GM23338 (cell line): Measurements from ENCODE around the gene SLC37A1. TPM values are rescaled to one million over a fixed set of nuclear protein-coding genes. Genes with fewer than 3 reads are reported as not detected.

ENCODE experiments used
- ATAC-seq: fragments of 200-7000 bp; cut with Tn5 transposase; 3 replicates; pipeline ENCODE4 v1.9.1; 2020
- DNase-seq: peaks from one replicate; pipeline ENCODE4 v3.0.0-alpha.2; 2015; ENCODE audit warnings: low spot score
- H2AFZ ChIP-seq: fragments of 200-600 bp; sonication (generic); 2 replicates; pipeline ENCODE4 v1.8.0; 2016; ENCODE audit warnings: antibody characterized with exemption, mild to moderate bottlenecking, moderate library complexity
- H3F3A ChIP-seq: fragments of 200-600 bp; sonication (generic); replicated peaks from 2 replicates; pipeline ENCODE4 v1.8.0; 2017; ENCODE audit warnings: antibody characterized with exemption, mixed run types, low read depth
- H3K27ac ChIP-seq: fragments of 200-600 bp; sonication (generic); 2 replicates; pipeline ENCODE4 v1.6.1; 2016; ENCODE audit warnings: low read depth
- H3K27me3 ChIP-seq: fragments of 200-600 bp; sonication (generic); 2 replicates; pipeline ENCODE4 v1.8.0; 2016; ENCODE audit warnings: mild to moderate bottlenecking, mixed run types, moderate library complexity; ENCODE audit not compliant: insufficient read depth
- H3K36me3 ChIP-seq: fragments of 200-600 bp; sonication (generic); 2 replicates; pipeline ENCODE4 v1.8.0; 2016; ENCODE audit warnings: mild to moderate bottlenecking; ENCODE audit not compliant: insufficient read depth
- H3K4me1 ChIP-seq: fragments of 200-600 bp; sonication (generic); 2 replicates; pipeline ENCODE4 v1.8.0; 2016; ENCODE audit warnings: mild to moderate bottlenecking, moderate library complexity; ENCODE audit not compliant: insufficient read depth
- H3K4me2 ChIP-seq: fragments of 200-600 bp; sonication (generic); 2 replicates; pipeline ENCODE4 v1.7.1; 2017; ENCODE audit warnings: mixed run types
- H3K4me3 ChIP-seq: fragments of 200-600 bp; sonication (generic); 2 replicates; pipeline ENCODE4 v1.6.1; 2016; ENCODE audit warnings: mixed run types
- H3K79me2 ChIP-seq: fragments of 200-600 bp; sonication (generic); replicated peaks from 2 replicates; pipeline ENCODE4 v1.8.0; 2017; ENCODE audit warnings: mild to moderate bottlenecking; ENCODE audit not compliant: insufficient read depth
- H3K9me2 ChIP-seq: fragments of 200-600 bp; sonication (generic); 2 replicates; pipeline ENCODE4 v1.8.0; 2017; ENCODE audit not compliant: insufficient read depth
- H4K20me1 ChIP-seq: fragments of 200-600 bp; sonication (generic); replicated peaks from 2 replicates; pipeline ENCODE4 v1.8.0; 2017; ENCODE audit warnings: mild to moderate bottlenecking; ENCODE audit not compliant: insufficient read depth
- H3K27ac Mint-ChIP-seq: 2 replicates; pipeline ENCODE4 v1.8.0; 2020; ENCODE audit warnings: inconsistent platforms, mild to moderate bottlenecking, moderate library complexity, mixed read lengths
- H3K27me3 Mint-ChIP-seq: 3 replicates; pipeline ENCODE4 v1.8.0; 2022; ENCODE audit warnings: low read depth, mild to moderate bottlenecking, moderate library complexity, mixed read lengths, inconsistent platforms; ENCODE audit not compliant: insufficient read depth, poor library complexity
- H3K36me3 Mint-ChIP-seq: 3 replicates; pipeline ENCODE4 v1.8.0; 2021; ENCODE audit warnings: low read depth, mild to moderate bottlenecking, inconsistent platforms, moderate library complexity, mixed read lengths
- H3K4me1 Mint-ChIP-seq: 3 replicates; pipeline ENCODE4 v1.8.0; 2020; ENCODE audit warnings: mild to moderate bottlenecking, inconsistent platforms, mixed read lengths
- H3K4me3 Mint-ChIP-seq: 3 replicates; pipeline ENCODE4 v1.8.0; 2021; ENCODE audit warnings: moderate library complexity, mild to moderate bottlenecking, inconsistent platforms, mixed read lengths
- H3K9me3 Mint-ChIP-seq: 3 replicates; pipeline ENCODE4 v1.8.0; 2020; ENCODE audit warnings: moderate library complexity, mild to moderate bottlenecking, inconsistent platforms, mixed read lengths
- CREB1 ChIP-seq: fragments of 250-450 bp; sonication (Bioruptor Pico); IDR thresholded peaks from 2 replicates; pipeline ENCODE4 v1.5.0; 2020; ENCODE audit warnings: low read depth, mild to moderate bottlenecking, moderate library complexity
- CTCF ChIP-seq, 2 experiments: fragments of 200-600 bp in 1 of 2; sonication (generic) in 1 of 2; conservative IDR thresholded peaks; 2 replicates each; pipeline versions ENCODE4 v1.5.1 to v1.6.1; 2016 to 2017; ENCODE audit warnings: antibody characterized with exemption in 2 of 2, low read depth in 2 of 2, mild to moderate bottlenecking in 2 of 2, moderate library complexity in 1 of 2
- ETS1 ChIP-seq: IDR thresholded peaks from 2 replicates; pipeline ENCODE4 v1.6.1; 2016; ENCODE audit warnings: antibody characterized with exemption
- EZH2 ChIP-seq: fragments of 200-600 bp; sonication (generic); IDR thresholded peaks from one replicate; pipeline ENCODE4 v1.8.0; 2017; ENCODE audit warnings: antibody characterized with exemption, mild to moderate bottlenecking, low read depth; ENCODE audit not compliant: unreplicated experiment
- EZH2phosphoT487 ChIP-seq: fragments of 200-600 bp; sonication (generic); IDR thresholded peaks from one replicate; pipeline ENCODE4 v1.8.1; 2018; ENCODE audit warnings: antibody characterized with exemption; ENCODE audit not compliant: unreplicated experiment
- JUNB ChIP-seq: IDR thresholded peaks from one replicate; pipeline ENCODE4 v1.6.1; 2016; ENCODE audit warnings: antibody characterized with exemption; ENCODE audit not compliant: unreplicated experiment
- NANOG ChIP-seq: IDR thresholded peaks from 2 replicates; pipeline ENCODE4 v1.6.1; 2016; ENCODE audit warnings: antibody characterized with exemption, borderline replicate concordance
- POLR2AphosphoS5 ChIP-seq: IDR thresholded peaks from 2 replicates; pipeline ENCODE4 v1.6.1; 2016; ENCODE audit warnings: antibody characterized with exemption, low read depth
- REST ChIP-seq: IDR thresholded peaks from one replicate; pipeline ENCODE4 v1.6.1; 2018; ENCODE audit warnings: antibody characterized with exemption; ENCODE audit not compliant: unreplicated experiment
- STAT1 ChIP-seq: IDR thresholded peaks from one replicate; pipeline ENCODE4 v1.6.1; 2016; ENCODE audit warnings: antibody characterized with exemption; ENCODE audit not compliant: unreplicated experiment
- ZNF114 ChIP-seq: fragments of 250-450 bp; sonication (Bioruptor Pico); IDR thresholded peaks from 2 replicates; pipeline ENCODE4 v1.5.0; 2020; ENCODE audit warnings: mild to moderate bottlenecking, moderate library complexity
- ZNF331 ChIP-seq: fragments of 250-450 bp; sonication (Bioruptor Pico); IDR thresholded peaks from 2 replicates; pipeline ENCODE4 v1.5.0; 2020; ENCODE audit warnings: low read depth, mild to moderate bottlenecking, moderate library complexity
- ZNF462 ChIP-seq: fragments of 250-450 bp; sonication (Bioruptor Pico); IDR thresholded peaks from 2 replicates; pipeline ENCODE4 v1.5.0; 2020; ENCODE audit warnings: mild to moderate bottlenecking, moderate library complexity
- polyA plus RNA-seq: library from polyadenylated mRNA; unstranded; fragments of >200 nt; fragmentation: Nextera tagmentation; extraction: Ambion mirVana; gene quantifications from 2 replicates; pipeline ENCODE4 v1.2.1, GENCODE V29; 2016
- total RNA-seq: library from RNA; depleted of rRNA; stranded (reverse); fragments of >200 nt; shearing (Covaris generic); gene quantifications from 2 replicates; pipeline ENCODE4 v1.2.3, GENCODE V29; 2014

Gene SLC37A1
- total and polyA plus RNA-seq, 2 experiments from 2014 or later, result 14.0 to 30.3 TPM

- no peaks in the 10 kb centered on the region for H4K20me1 ChIP-seq
- H3K4me3 ChIP-seq, result no peak overlapping the region
- no peaks in the 10 kb centered on the region for H3K4me1 ChIP-seq
- no peak overlapping the region for H3K4me3 Mint-ChIP-seq
- peaks cover 9% of the 10 kb centered on the region for H3K27me3 Mint-ChIP-seq
- H3K9me2 ChIP-seq, result no peaks in the 10 kb centered on the region; the same call in 1 of the 2 replicates
- H3K27me3 ChIP-seq, result no peaks in the 10 kb centered on the region
- DNase-seq (no peak), ATAC-seq (no peak)
- H2AFZ ChIP-seq, result no peak overlapping the region
- TF ChIP-seq CREB1 (CRISPR knock-in tag) (no peak), ZNF462 (CRISPR knock-in tag) (no peak), ZNF114 (CRISPR knock-in tag) (no peak), EZH2 (no peak), REST (no peak), ZNF331 (no peak), ETS1 (no peak), NANOG (no peak), POLR2AphosphoS5 (no peak), STAT1 (no peak), EZH2phosphoT487 (no peak), CTCF (conservative IDR thresholded peaks at IDR 0.05; ENCODE audit: low read depth in 2 of 2) (no peak), JUNB (no peak)
- H3K36me3 ChIP-seq, result peaks cover 11% of the 10 kb centered on the region; the same call in 1 of the 2 replicates
- H3K9me3 Mint-ChIP-seq, result peaks cover 19% of the 10 kb centered on the region
- H3K27ac Mint-ChIP-seq, result no peak overlapping the region
- 0 out of 2 replicates have a peak, but pooled peaks cover 4% of the 10 kb centered on the region for H3F3A ChIP-seq
- H3K4me1 Mint-ChIP-seq, result no peaks in the 10 kb centered on the region
- H3K27ac ChIP-seq, result no peak overlapping the region
- H3K79me2 ChIP-seq, result no peaks in the 10 kb centered on the region
- H3K36me3 Mint-ChIP-seq, result peaks cover 52% of the 10 kb centered on the region
- no peak overlapping the region for H3K4me2 ChIP-seq
These were observed 63.0 kb downstream of the SLC37A1 start for GRCh38 chr21:42576639-42577038.
